Measurements from ENCODE around the gene PCK1.

DNA sequence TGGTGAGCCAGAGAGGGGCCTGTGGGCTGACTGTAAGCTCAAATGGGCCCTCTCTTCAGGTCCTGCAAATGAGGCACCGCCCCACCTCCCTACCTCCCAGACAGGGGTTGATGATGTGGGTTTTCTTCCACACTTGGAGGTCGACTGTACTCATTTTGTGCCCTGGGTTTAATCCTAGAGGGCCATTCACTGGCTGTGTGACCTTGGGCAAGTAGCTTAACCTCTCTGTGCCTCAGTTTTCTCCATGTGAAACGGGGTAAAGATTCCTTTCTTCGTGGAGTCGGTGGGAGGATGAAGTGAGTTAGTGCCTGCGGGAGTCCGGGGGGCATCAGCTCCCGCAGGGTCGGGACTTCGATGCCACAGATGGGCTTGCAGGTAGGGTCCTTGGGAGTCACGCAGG lies 35.4 kb downstream of the PCK1 start:
- TF ChIP-seq, protein P1, sequence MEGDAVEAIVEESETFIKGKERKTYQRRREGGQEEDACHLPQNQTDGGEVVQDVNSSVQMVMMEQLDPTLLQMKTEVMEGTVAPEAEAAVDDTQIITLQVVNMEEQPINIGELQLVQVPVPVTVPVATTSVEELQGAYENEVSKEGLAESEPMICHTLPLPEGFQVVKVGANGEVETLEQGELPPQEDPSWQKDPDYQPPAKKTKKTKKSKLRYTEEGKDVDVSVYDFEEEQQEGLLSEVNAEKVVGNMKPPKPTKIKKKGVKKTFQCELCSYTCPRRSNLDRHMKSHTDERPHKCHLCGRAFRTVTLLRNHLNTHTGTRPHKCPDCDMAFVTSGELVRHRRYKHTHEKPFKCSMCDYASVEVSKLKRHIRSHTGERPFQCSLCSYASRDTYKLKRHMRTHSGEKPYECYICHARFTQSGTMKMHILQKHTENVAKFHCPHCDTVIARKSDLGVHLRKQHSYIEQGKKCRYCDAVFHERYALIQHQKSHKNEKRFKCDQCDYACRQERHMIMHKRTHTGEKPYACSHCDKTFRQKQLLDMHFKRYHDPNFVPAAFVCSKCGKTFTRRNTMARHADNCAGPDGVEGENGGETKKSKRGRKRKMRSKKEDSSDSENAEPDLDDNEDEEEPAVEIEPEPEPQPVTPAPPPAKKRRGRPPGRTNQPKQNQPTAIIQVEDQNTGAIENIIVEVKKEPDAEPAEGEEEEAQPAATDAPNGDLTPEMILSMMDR (IDR thresholded peaks at IDR 0.05): no peak
- TF ChIP-seq TCF7L2 (IDR thresholded peaks at IDR 0.05; ENCODE audit: low read depth, low read length) (no peak), SIN3A (IDR thresholded peaks at IDR 0.05; ENCODE audit: borderline replicate concordance, insufficient read depth, low read depth, low read length) (no peak), POLR2AphosphoS5 (IDR thresholded peaks at IDR 0.05; ENCODE audit: low read depth, low read length) (no peak)

Data from Panc1 (cell line).